HepG2 (cell line): Measurements from ENCODE around the gene SUCLG1. TPM values are rescaled to one million over a fixed set of nuclear protein-coding genes. Genes with fewer than 3 reads are reported as not detected.

Experiments
- ATAC-seq: fragments of 200-7000 bp; cut with Tn5 transposase; 3 replicates; pipeline ENCODE4 v1.9.1; 2020; ENCODE audit warnings: mild to moderate bottlenecking, moderate library complexity
- BruUV-seq: library from RNA; stranded (reverse); fragments of 400-500 nt; replicated peaks from 2 replicates; lab custom pipeline; 2021; lab: Mats Ljungman, UMichigan
- CTCF ChIA-PET: fragments of 300-600 bp; formaldehyde crosslinking; extraction: SDS; loops from one replicate; lab custom pipeline; 2021; ENCODE audit warnings: low total read pairs, inconsistent platforms, low intra/inter-chr PET ratio; lab: Yijun Ruan, JAX
- POLR2A ChIA-PET: fragments of 350-600 bp; sonication (Branson Sonifier 250); formaldehyde crosslinking; loops from one replicate; lab custom pipeline; 2020; ENCODE audit warnings: antibody characterized with exemption, inconsistent platforms; lab: Yijun Ruan, JAX
- DNase-seq: peaks from one replicate; pipeline ENCODE4 v3.0.0-alpha.2; 2015; ENCODE audit warnings: low spot score
- FAIRE-seq: peaks from 3 replicates; lab custom pipeline; 2011; peaks lifted over from hg19 to GRCh38; lab: Jason Lieb, UNC
- H2AFZ ChIP-seq: one replicate; pipeline ENCODE4 v1.6.1; 2011; ENCODE audit warnings: low read length, inconsistent platforms
- H3K27ac ChIP-seq: fragments of 300-600 bp; 3 replicates; pipeline ENCODE4 v1.8.0; 2011; ENCODE audit warnings: mixed run types, mild to moderate bottlenecking, mixed read lengths, low read length, inconsistent platforms; ENCODE audit not compliant: insufficient read depth; ENCODE audit errors: extremely low read length
- H3K27me3 ChIP-seq, 2 experiments: fragments of 200-600 bp in 1 of 2; 2 replicates in 1 of 2; 3 replicates in 1 of 2; pipeline versions ENCODE4 v1.6.0 to v1.8.0; 2011; ENCODE audit warnings: low read length in 2 of 2, mild to moderate bottlenecking in 2 of 2, moderate library complexity in 2 of 2, inconsistent platforms in 1 of 2; ENCODE audit not compliant: insufficient read depth in 2 of 2, control insufficient read depth in 1 of 2
- H3K36me3 ChIP-seq, 2 experiments: fragments of 200-600 bp in 1 of 2; replicated peaks in 1 of 2; 2 replicates in 1 of 2; 3 replicates in 1 of 2; pipeline versions ENCODE4 v1.5.1 to v1.8.0; 2011; ENCODE audit warnings: low read length in 2 of 2, inconsistent platforms in 1 of 2; ENCODE audit not compliant: insufficient read depth in 2 of 2, control insufficient read depth in 1 of 2
- H3K4me1 ChIP-seq: 2 replicates; pipeline ENCODE4 v1.5.1; 2012; ENCODE audit warnings: low read length, inconsistent platforms; ENCODE audit not compliant: insufficient read depth
- H3K4me2 ChIP-seq: 2 replicates; pipeline ENCODE4 v1.6.0; 2011; ENCODE audit warnings: low read depth, low read length, inconsistent platforms
- H3K4me3 ChIP-seq, 3 experiments: fragments of 200-600 bp in 1 of 3; sonication (generic), shearing (Covaris generic) in 1 of 3; replicated peaks in 1 of 3; 2 replicates each; pipeline ENCODE4 v1.5.1; 2011 to 2016; ENCODE audit warnings: low read length in 3 of 3, inconsistent platforms in 2 of 3, low read depth in 2 of 3, mild to moderate bottlenecking in 2 of 3, control low read depth in 1 of 3, mixed read lengths in 1 of 3; ENCODE audit not compliant: insufficient read depth in 1 of 3
- H3K79me2 ChIP-seq: one replicate; pipeline ENCODE4 v1.6.1; 2011; ENCODE audit warnings: low read length, inconsistent platforms; ENCODE audit not compliant: insufficient read depth
- H3K9ac ChIP-seq: 2 replicates; pipeline ENCODE4 v1.6.0; 2011; ENCODE audit warnings: mild to moderate bottlenecking, low read depth, low read length, inconsistent platforms; ENCODE audit not compliant: insufficient read depth
- H3K9me3 ChIP-seq: 2 replicates; pipeline ENCODE4 v1.5.1; 2012; ENCODE audit warnings: mild to moderate bottlenecking, low read length
- H4K20me1 ChIP-seq: 2 replicates; pipeline ENCODE4 v1.6.0; 2011; ENCODE audit warnings: inconsistent platforms, mild to moderate bottlenecking, low read length, moderate library complexity; ENCODE audit not compliant: insufficient read depth
- DRAP1 ChIP-seq: IDR thresholded peaks from 2 replicates; pipeline ENCODE4 v1.6.1; 2016; ENCODE audit warnings: missing genetic modification reagents, missing compliant biosample characterization
- GFI1 ChIP-seq: sonication (generic); formaldehyde crosslinking; IDR thresholded peaks from 2 replicates; pipeline ENCODE4 v1.5.0; 2020; ENCODE audit warnings: missing genetic modification reagents, mild to moderate bottlenecking, borderline replicate concordance
- THYN1 ChIP-seq: sonication (generic); formaldehyde crosslinking; IDR thresholded peaks from 2 replicates; pipeline ENCODE4 v1.8.1; 2023; ENCODE audit warnings: low read depth, mild to moderate bottlenecking, moderate library complexity, missing genetic modification reagents, borderline replicate concordance
- WIZ ChIP-seq: sonication (generic); formaldehyde crosslinking; IDR thresholded peaks from 2 replicates; pipeline ENCODE4 v1.5.1; 2020; ENCODE audit warnings: mild to moderate bottlenecking, missing genetic modification reagents
- WGBS: methylation state at CpG from one replicate; pipeline ENCODE4 v1.1.6; 2017; ENCODE audit warnings: low lambda C conversion rate; 5-methylcytosine and 5-hydroxymethylcytosine counted together
- in situ Hi-C: cut with HindIII; loops from 2 replicates; pipeline ENCODE4 v1.10.0; 2017; ENCODE audit warnings: low pct_unique_long_range_greater_than_20kb; ENCODE audit not compliant: extremely low pct_ligation_motif_present
- intact Hi-C: fragments of 100-400 bp; cut with micrococcal nuclease; formaldehyde crosslinking; loops from one replicate; pipeline ENCODE4 v1.10.0; 2022; ENCODE audit not compliant: unreplicated experiment
- polyA plus RNA-seq, 8 experiments: library from polyadenylated mRNA; depleted of rRNA in 3 of 8; stranded (reverse) in 7 of 8; unstranded in 1 of 8; fragments of >200 nt; fragmentation: Illumina TruSeq in 4 of 8; extraction: Trizol in 4 of 8; gene quantifications; 2 replicates each; pipeline versions ENCODE4 v1.2.1 to v1.2.3, GENCODE V29; 2011 to 2016; ENCODE audit warnings: low read depth in 4 of 8, missing spikeins in 1 of 8, mixed read lengths in 1 of 8; ENCODE audit not compliant: insufficient read depth in 1 of 8
- total RNA-seq, 5 experiments: library from RNA; depleted of rRNA; stranded (reverse); fragments of >200 nt; fragmentation: Illumina TruSeq; extraction: Trizol; gene quantifications; 2 replicates each; pipeline ENCODE4 v1.2.3, GENCODE V29; 2016; ENCODE audit warnings: low read depth in 1 of 5

The SUCLG1 gene
- total and polyA plus RNA-seq, 2 of the 13 experiments (the other 11 are each of a cell fraction or from before 2014, with no cell fraction given), result 58.7 to 121 TPM

- Histone ChIP-seq H3K9me3 (no peaks in the 10 kb centered on the region), H3K9ac (no peak overlapping the region), H3K4me2 (no peak overlapping the region), H3K27ac (no peak overlapping the region), H3K27me3 (no peaks in the 10 kb centered on the region), H4K20me1 (peaks cover 5% of the 10 kb centered on the region; the same call in 1 of the 2 replicates), H3K4me1 (peaks cover 37% of the 10 kb centered on the region), H3K79me2 (peaks cover 61% of the 10 kb centered on the region)
- intact Hi-C loops (no loop called here), in situ Hi-C loops (no loop called here)
- ChIA-PET CTCF (no interaction called here), POLR2A (no interaction called here)
- WGBS, result 92% methylated on average over 2 of the region's 2 CpGs
- FAIRE-seq, result no peak
- no peak for TF ChIP-seq DRAP1 (CRISPR knock-in tag)
- no peak for TF ChIP-seq WIZ (CRISPR knock-in tag)
- TF ChIP-seq, all 625 proteins: peak for 0
- Histone ChIP-seq H2AFZ (no peak overlapping the region), H3K36me3 (peaks cover 3 to 14% of the 10 kb centered on the region in 2 experiments; a peak in 2 of 5 replicates), H3K4me3 (no peak overlapping the region)
- no TSS peak for BruUV-seq
- DNase-seq (no peak), ATAC-seq (no peak)
Observed at GRCh38 chr2:84451579-84451978, 7.5 kb downstream of the SUCLG1 start.

DNA sequence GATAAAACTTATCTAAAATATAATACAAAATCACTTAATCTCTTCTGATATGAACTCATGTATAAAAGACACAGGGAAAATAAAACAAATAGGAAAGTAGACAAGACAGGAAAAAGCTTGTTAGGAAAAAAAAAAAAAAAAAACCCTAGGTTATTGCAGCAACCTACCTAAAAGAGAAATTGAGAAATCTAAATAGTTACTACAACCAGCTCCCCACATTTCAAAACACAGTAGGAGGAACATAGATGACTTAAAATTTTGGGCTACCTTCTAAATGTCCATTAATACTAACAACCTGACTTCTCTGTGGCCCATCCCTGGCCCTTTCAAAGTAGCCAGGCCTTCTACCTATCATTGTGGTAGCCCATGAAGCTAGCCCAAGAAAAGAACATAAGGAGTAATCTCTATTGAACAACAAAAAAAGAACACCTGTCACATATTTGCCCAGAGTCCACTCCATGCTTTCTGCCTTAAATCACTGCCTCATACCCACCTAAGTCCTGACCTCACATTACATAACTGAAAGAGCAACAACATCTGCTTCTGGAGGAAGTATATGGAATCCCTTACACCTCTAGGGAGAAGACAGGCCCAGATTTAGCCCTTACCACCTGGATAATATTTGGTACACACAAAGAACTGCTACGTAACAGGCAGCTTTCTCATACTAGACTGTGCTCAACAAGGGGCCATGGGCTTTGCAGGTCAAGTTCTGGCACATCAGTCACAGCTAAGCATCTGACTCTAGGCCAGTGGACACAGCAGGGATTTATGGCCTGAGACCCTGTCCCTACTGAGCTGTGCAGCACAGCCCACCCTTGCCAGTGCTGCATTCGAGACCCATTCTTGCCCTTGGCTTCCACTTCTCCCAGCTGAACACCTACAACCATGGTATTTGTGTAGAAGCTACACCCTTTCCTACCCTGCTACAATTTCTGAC, 8.5 kb downstream of the SUCLG1 start:
- in situ Hi-C loops (no loop called here), intact Hi-C loops (no loop called here)
- H3K27ac ChIP-seq, result no peak overlapping the region
- no peak for DNase-seq
- peaks cover 5% of the 10 kb centered on the region; the same call in 1 of the 2 replicates for H4K20me1 ChIP-seq
- peaks cover 53% of the 10 kb centered on the region for H3K79me2 ChIP-seq
- 94% methylated on average over 2 of the region's 2 CpGs for WGBS
- H2AFZ ChIP-seq, result no peak overlapping the region
- H3K4me1 ChIP-seq, result peaks cover 29% of the 10 kb centered on the region
- H3K27me3 ChIP-seq, result no peaks in the 10 kb centered on the region
- no peak overlapping the region for H3K4me3 ChIP-seq
- TF ChIP-seq GFI1 (CRISPR knock-in tag), result 0 out of 2 replicates have a peak, but pooled peaks have one; percentile 26
- no peak for TF ChIP-seq THYN1
- CTCF ChIA-PET, result no interaction called here
- BruUV-seq, result no TSS peak
- H3K9ac ChIP-seq, result no peak overlapping the region
- peaks cover 5 to 23% of the 10 kb centered on the region in 2 experiments; a peak in 3 of 5 replicates for H3K36me3 ChIP-seq
- POLR2A ChIA-PET, result interaction anchor here (0.7 to 1.1 kb wide), 2 partner anchors 8 to 1189 kb away, joined by 3 to 5 read pairs; partner anchors contain the start of gene SUCLG1
- no peak for FAIRE-seq
- H3K4me2 ChIP-seq, result no peak overlapping the region
- no peaks in the 10 kb centered on the region for H3K9me3 ChIP-seq
- ATAC-seq, result peak; percentile 64
